Measurements from ENCODE around the gene RAP1GDS1.
"Not testable (repeated sequence)": the region's sequence is repeated elsewhere in the genome, so short reads cannot be mapped to it uniquely, and the experiment has no call there.

Gene RAP1GDS1

GRCh38 chr4:98476891-98477290 lies 215.7 kb downstream of the RAP1GDS1 start:
- H3K4me3 ChIP-seq (ENCODE audit: low read depth, low read length) = no peak overlapping the region
- no peak overlapping the region for H3K9ac ChIP-seq (ENCODE audit: low read depth, low read length)
- H3K9me3 ChIP-seq (ENCODE audit: control insufficient read depth, insufficient read depth, low read length) = no peaks in the 10 kb centered on the region
- no peaks in the 10 kb centered on the region for H3K27me3 ChIP-seq (ENCODE audit: control insufficient read depth, insufficient read depth, low read length)
- no peaks in the 10 kb centered on the region for H3K36me3 ChIP-seq (ENCODE audit: control insufficient read depth, insufficient read depth, low read length)
- H3K4me1 ChIP-seq (ENCODE audit: control insufficient read depth, insufficient read depth, low read length) = no peaks in the 10 kb centered on the region

DNA sequence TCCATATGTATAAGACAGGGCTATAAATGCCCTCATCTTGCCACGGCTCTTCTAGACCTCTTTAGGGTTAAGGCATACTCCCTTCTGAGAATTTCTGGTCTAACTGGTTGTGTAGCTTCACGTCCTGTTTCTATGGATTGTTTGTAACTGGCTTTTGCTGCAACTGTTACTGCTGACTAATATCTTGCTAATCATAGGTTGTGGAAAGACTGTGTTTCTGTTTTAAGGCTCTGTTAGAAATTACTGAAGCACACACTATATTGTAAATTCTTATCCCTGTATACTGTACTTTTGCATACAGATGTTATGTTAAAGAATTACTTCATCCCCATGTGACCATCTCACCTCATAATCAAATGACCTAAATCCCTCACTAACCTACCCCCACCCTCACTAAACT lies 218.4 kb downstream of the RAP1GDS1 start:
- H3K4me1 ChIP-seq (ENCODE audit: control insufficient read depth, insufficient read depth, low read length); H3K36me3 ChIP-seq (ENCODE audit: control insufficient read depth, insufficient read depth, low read length); H3K9me3 ChIP-seq (ENCODE audit: control insufficient read depth, insufficient read depth, low read length); H3K4me3 ChIP-seq (ENCODE audit: low read depth, low read length); H3K9ac ChIP-seq (ENCODE audit: low read depth, low read length); H3K27me3 ChIP-seq (ENCODE audit: control insufficient read depth, insufficient read depth, low read length): not testable (repeated sequence)

DNA sequence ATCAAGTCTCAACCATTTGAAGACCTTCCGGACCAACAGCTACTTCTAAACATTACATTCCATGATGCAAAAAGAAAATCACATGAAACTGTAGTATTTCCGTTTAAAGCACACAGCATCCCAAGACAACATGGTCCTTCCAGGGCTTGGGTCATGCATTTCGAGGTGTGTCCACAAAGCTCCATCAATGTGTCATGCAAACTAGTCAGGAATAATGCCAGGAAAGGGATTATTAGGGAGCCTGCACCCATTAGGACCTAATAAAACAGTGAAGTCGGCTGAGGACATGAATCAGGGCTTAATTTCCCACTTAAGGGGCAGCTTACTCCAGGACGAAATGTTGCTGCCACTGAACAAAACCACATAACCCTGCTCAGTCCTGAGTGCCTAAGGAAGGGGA lies 219.4 kb downstream of the RAP1GDS1 start:
- H3K4me1 ChIP-seq (ENCODE audit: control insufficient read depth, insufficient read depth, low read length) = no peaks in the 10 kb centered on the region
- no peak overlapping the region for H3K4me3 ChIP-seq (ENCODE audit: low read depth, low read length)
- no peaks in the 10 kb centered on the region for H3K27me3 ChIP-seq (ENCODE audit: control insufficient read depth, insufficient read depth, low read length)
- no peaks in the 10 kb centered on the region for H3K36me3 ChIP-seq (ENCODE audit: control insufficient read depth, insufficient read depth, low read length)
- H3K9me3 ChIP-seq (ENCODE audit: control insufficient read depth, insufficient read depth, low read length) = no peaks in the 10 kb centered on the region
- H3K9ac ChIP-seq (ENCODE audit: low read depth, low read length) = no peak overlapping the region

GRCh38 chr4:98481167-98481566 lies 220.0 kb downstream of the RAP1GDS1 start:
- Histone ChIP-seq H3K4me1 (ENCODE audit: control insufficient read depth, insufficient read depth, low read length) (no peaks in the 10 kb centered on the region), H3K9ac (ENCODE audit: low read depth, low read length) (no peak overlapping the region), H3K4me3 (ENCODE audit: low read depth, low read length) (no peak overlapping the region), H3K36me3 (ENCODE audit: control insufficient read depth, insufficient read depth, low read length) (no peaks in the 10 kb centered on the region), H3K27me3 (ENCODE audit: control insufficient read depth, insufficient read depth, low read length) (no peaks in the 10 kb centered on the region), H3K9me3 (ENCODE audit: control insufficient read depth, insufficient read depth, low read length) (no peaks in the 10 kb centered on the region)

GRCh38 chr4:98482503-98482846 lies 221.3 kb downstream of the RAP1GDS1 start:
- H3K36me3 ChIP-seq (ENCODE audit: control insufficient read depth, insufficient read depth, low read length) = no peaks in the 10 kb centered on the region
- no peaks in the 10 kb centered on the region for H3K27me3 ChIP-seq (ENCODE audit: control insufficient read depth, insufficient read depth, low read length)
- no peak overlapping the region for H3K4me3 ChIP-seq (ENCODE audit: low read depth, low read length)
- H3K9me3 ChIP-seq (ENCODE audit: control insufficient read depth, insufficient read depth, low read length) = no peaks in the 10 kb centered on the region
- H3K4me1 ChIP-seq (ENCODE audit: control insufficient read depth, insufficient read depth, low read length) = peaks cover 2% of the 10 kb centered on the region
- no peak overlapping the region for H3K9ac ChIP-seq (ENCODE audit: low read depth, low read length)

DNA sequence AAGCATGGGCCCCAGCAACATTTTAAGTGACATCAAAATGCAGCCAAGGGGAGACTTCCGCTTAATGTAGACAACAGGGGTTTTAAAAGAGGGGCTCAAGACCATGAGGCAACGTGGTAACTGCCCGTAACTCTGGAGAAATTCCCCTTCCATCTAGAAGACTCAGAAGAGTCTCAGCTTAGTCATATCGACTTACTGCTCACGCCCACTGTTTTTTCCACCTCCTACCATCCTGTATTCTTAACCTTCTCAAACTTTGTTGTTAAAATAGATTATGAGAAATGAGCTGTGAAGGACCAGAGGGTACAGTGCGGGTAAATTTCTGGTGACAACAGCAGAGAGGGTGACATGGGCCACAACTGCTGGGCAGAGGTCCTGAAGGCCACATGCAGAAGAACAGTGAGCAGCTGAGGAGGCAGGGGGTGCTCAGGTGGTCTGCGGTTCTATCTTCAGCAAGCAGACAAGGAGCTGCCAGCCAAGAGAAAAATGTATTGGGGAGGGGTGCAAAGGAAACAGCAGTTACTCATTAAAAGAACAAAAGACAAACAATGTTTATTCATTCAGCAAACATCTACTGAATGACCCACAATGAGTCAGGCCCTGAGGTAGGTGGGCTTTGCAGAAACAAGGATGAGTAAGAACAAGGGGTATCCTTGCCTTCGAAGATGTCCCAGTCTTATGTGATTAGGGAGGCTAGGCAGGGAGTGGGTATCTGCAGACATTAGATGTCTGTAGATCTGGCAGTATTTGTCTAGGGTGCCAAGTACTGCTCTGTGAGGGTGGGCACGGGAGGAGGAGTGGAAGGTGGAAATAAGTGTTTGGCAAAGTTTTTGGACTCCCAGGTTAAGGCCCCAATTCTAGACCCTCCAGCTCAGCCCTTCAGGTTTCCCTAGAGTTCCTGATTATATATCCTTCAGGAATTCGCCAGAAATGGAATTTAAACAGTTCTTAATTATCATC lies 221.9 kb downstream of the RAP1GDS1 start:
- H3K4me3 ChIP-seq (ENCODE audit: low read depth, low read length) = no peak overlapping the region
- H3K27me3 ChIP-seq (ENCODE audit: control insufficient read depth, insufficient read depth, low read length) = no peaks in the 10 kb centered on the region
- no peaks in the 10 kb centered on the region for H3K36me3 ChIP-seq (ENCODE audit: control insufficient read depth, insufficient read depth, low read length)
- no peaks in the 10 kb centered on the region for H3K9me3 ChIP-seq (ENCODE audit: control insufficient read depth, insufficient read depth, low read length)
- H3K9ac ChIP-seq (ENCODE audit: low read depth, low read length) = no peak overlapping the region
- H3K4me1 ChIP-seq (ENCODE audit: control insufficient read depth, insufficient read depth, low read length) = peaks cover 2% of the 10 kb centered on the region

- Histone ChIP-seq H3K9ac (ENCODE audit: low read depth, low read length) (no peak overlapping the region), H3K4me3 (ENCODE audit: low read depth, low read length) (no peak overlapping the region), H3K4me1 (ENCODE audit: control insufficient read depth, insufficient read depth, low read length) (peaks cover 2% of the 10 kb centered on the region), H3K9me3 (ENCODE audit: control insufficient read depth, insufficient read depth, low read length) (no peaks in the 10 kb centered on the region), H3K36me3 (ENCODE audit: control insufficient read depth, insufficient read depth, low read length) (no peaks in the 10 kb centered on the region), H3K27me3 (ENCODE audit: control insufficient read depth, insufficient read depth, low read length) (no peaks in the 10 kb centered on the region)
Observed at GRCh38 chr4:98484031-98484430, 222.8 kb downstream of the RAP1GDS1 start.

- Histone ChIP-seq H3K9ac (ENCODE audit: low read depth, low read length) (no peak overlapping the region), H3K9me3 (ENCODE audit: control insufficient read depth, insufficient read depth, low read length) (no peaks in the 10 kb centered on the region), H3K4me1 (ENCODE audit: control insufficient read depth, insufficient read depth, low read length) (peaks cover 2% of the 10 kb centered on the region), H3K27me3 (ENCODE audit: control insufficient read depth, insufficient read depth, low read length) (no peaks in the 10 kb centered on the region), H3K4me3 (ENCODE audit: low read depth, low read length) (no peak overlapping the region), H3K36me3 (ENCODE audit: control insufficient read depth, insufficient read depth, low read length) (no peaks in the 10 kb centered on the region)
Observed at GRCh38 chr4:98485816-98486345, 224.7 kb downstream of the RAP1GDS1 start.

DNA sequence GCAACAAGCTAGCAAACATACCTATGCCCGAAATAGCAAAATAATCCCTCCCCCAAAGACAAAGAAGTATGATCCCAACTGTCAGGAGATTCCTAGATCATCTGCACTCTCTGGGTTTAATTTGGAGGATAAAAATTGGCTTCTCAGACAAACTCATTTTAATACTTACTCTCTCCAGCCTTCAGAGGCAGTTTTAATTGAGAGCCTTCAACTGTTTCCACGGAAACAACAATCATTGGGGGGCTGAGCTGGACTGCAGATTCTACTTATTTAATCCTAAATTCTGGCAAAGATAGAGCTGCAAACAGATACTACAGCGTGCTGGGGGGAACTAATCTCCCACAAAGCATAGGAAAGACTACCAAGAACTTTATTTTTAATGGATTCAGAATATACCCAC lies 229.1 kb downstream of the RAP1GDS1 start:
- Histone ChIP-seq H3K9ac (ENCODE audit: low read depth, low read length) (no peak overlapping the region), H3K4me1 (ENCODE audit: control insufficient read depth, insufficient read depth, low read length) (peaks cover 2% of the 10 kb centered on the region), H3K9me3 (ENCODE audit: control insufficient read depth, insufficient read depth, low read length) (no peaks in the 10 kb centered on the region), H3K4me3 (ENCODE audit: low read depth, low read length) (no peak overlapping the region), H3K27me3 (ENCODE audit: control insufficient read depth, insufficient read depth, low read length) (no peaks in the 10 kb centered on the region), H3K36me3 (ENCODE audit: control insufficient read depth, insufficient read depth, low read length) (no peaks in the 10 kb centered on the region)

DNA sequence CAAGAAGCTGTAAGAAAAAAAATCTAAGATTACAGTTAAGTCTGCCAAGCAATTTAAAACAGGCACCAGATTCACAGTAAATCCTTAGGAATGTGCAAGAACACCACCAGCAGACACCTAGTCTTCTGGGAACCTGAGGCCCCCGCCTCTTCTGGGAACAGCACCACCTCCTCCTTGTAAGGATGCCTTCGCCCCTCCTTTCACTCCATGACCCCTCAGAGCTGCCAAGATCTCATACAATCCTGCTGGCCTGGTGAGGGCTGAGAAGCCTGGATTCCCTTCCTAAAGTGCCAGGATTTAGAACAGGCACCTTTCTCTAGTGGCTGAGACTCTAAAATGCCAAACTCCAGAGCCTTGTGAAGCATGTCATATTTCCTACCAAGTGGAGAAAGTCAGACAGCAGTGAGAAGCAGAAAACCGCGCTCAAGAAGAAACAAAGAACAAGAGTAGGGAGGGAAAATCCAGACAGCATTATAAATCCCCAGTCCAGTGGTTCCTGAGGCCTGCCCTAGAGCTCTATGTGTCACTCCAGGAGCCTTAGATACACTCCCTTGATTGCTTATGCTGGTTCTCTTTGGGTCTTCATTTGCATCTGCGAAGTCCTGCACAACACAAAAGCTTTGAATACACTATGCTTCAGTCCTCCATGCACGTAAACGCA lies 230.8 kb downstream of the RAP1GDS1 start:
- no peaks in the 10 kb centered on the region for H3K9me3 ChIP-seq (ENCODE audit: control insufficient read depth, insufficient read depth, low read length)
- H3K27me3 ChIP-seq (ENCODE audit: control insufficient read depth, insufficient read depth, low read length) = no peaks in the 10 kb centered on the region
- no peak overlapping the region for H3K9ac ChIP-seq (ENCODE audit: low read depth, low read length)
- no peak overlapping the region for H3K4me3 ChIP-seq (ENCODE audit: low read depth, low read length)
- H3K36me3 ChIP-seq (ENCODE audit: control insufficient read depth, insufficient read depth, low read length) = no peaks in the 10 kb centered on the region
- no peaks in the 10 kb centered on the region for H3K4me1 ChIP-seq (ENCODE audit: control insufficient read depth, insufficient read depth, low read length)

GRCh38 chr4:98493296-98493695 lies 232.1 kb downstream of the RAP1GDS1 start:
- Histone ChIP-seq H3K9me3 (ENCODE audit: control insufficient read depth, insufficient read depth, low read length) (no peaks in the 10 kb centered on the region), H3K27me3 (ENCODE audit: control insufficient read depth, insufficient read depth, low read length) (no peaks in the 10 kb centered on the region), H3K36me3 (ENCODE audit: control insufficient read depth, insufficient read depth, low read length) (no peaks in the 10 kb centered on the region), H3K9ac (ENCODE audit: low read depth, low read length) (no peak overlapping the region), H3K4me3 (ENCODE audit: low read depth, low read length) (no peak overlapping the region), H3K4me1 (ENCODE audit: control insufficient read depth, insufficient read depth, low read length) (no peaks in the 10 kb centered on the region)

All from iPS-15b (cell line).